ENCODE measurements around the gene GZF1.
A peak's percentile ranks its signal among the peaks of the same experiment; 100 is the strongest.
"Not testable (repeated sequence)": the region's sequence is repeated elsewhere in the genome, so short reads cannot be mapped to it uniquely, and the experiment has no call there.

Gene GZF1

DNA sequence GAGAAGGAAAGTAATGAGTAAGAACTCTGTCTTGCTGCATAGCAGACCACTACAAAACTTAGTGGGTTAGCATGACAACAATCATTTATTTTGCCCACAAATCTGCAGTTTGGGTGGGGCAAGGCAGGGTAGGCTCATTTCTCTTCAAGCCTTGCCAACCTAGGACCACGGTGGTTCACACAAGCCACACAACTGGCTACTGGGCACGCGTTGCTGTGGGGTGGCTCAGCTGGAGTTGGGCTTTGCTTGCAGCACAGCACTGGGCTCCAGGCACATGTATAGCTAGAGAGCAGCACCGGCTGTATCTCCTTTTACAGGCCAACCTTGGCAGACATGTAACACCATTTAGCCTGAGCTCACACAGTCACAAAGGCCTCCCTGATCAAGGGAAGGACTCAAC is 16.0 kb upstream of the GZF1 start:
- no peak for DNase-seq (ENCODE audit: low spot score)

DNA sequence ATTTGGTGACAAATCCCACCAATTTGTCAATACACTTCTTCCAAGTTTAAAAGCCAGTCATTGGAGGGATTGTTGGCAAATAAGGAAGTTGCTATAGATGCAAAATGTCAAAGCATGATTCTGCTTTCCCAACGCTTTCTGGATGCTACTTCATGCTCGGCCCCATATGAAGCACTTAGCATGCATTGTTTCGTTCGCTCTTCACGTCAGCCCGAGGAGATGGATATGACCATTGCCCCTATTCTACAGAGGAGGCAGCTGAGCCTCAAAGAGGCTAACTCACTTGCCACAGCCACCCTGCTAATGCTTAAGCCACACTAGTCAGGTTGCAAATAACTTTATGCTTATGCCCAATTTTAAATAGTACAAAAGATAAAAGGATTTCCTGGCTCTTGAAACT is 14.2 kb upstream of the GZF1 start:
- no peak for DNase-seq (ENCODE audit: low spot score)

DNA sequence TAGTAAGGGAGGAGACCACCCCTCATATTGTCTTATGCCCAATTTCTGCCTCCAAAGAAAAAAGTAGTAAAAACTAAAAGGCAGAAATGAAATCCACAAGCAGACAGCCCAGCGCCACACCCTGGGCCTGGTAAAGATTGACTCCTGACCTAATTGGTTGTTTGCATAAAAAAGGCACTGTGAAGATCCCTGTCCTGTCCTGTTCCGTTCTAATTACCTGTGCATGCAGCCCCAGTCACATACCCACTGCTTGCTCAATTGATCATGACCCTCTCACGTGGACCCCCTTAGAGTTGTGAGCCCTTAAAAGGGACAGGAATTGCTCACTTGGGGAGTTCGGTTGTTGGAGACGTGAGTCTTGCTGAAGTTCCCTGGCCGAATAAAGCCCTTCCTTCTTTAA is 13.5 kb upstream of the GZF1 start:
- not testable (repeated sequence) for DNase-seq (ENCODE audit: low spot score)

DNA sequence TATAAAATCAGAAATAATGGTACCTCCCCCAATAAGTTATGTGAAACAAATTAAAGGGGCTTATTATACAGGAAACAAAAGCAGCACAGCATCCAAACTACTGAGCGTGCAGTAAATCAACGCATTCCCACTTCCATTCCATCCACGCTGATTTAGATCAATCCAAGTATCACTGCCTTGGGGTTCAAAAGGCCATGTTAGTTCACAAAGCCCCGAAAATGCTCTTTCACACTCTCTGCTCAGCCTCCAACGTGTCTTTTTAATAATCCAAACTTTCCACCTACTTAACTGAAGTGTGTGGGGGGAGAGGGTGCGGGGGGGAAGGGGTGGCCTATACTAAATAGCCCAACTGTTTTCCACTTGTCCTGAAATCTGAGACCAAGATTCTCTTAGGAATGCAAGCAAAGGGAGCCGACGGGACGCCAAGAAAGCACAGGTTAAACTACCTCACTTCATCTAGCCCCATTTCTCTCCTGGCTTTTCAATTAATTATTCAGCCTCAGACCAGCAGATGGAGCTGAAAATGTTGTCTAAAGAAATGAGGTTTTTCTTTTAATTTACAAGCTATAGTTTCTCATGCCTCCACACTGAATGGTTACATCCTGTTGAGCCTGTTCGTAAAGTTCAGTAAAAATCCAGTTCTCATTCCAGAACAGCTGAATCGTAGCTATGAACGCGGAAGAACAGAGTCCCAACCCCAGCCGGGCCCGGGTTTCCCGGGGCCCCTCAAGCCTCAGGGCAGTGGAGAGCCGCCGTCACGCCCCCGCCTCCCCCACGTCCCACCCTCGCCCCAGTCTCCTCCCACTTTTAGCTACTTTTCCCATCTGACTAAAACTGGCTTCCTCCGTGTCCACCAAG is 12.4 kb upstream of the GZF1 start:
- DNase-seq (ENCODE audit: low spot score): no peak

DNA sequence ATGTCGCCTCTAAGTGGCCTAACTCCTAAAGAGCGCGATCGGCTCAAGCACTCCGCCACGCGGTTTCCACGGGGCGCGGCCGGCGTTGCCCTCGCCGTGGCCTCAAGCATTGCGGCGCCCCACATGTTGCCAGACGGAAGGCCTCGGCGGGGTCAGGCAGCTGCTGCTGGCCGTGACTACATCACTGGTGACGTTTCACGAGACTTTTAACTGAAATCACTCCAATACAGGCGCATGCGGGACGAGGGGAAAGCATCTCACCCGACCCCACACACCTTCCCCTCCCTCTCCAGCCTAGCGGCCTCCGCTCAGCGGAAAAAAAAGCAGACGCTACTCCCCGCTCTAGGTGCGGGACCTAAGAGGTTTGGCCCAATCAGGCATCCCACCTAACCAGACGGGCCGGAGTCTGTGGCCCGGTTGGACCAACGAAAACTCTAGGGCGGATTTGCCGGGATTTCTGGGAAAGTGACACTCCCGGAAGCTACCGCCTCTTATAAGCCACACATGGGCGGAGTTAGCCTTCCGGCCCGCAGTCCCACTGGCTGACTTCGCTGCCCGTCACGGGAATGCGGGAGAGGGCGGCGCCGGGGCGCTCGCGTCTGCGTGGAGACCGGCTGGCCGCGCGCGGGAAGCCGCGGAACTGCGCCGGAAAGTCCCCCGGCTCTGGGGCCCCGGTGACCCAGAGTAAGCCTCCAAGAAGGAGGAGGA is 11.6 kb upstream of the GZF1 start, which contains the start of gene NXT1:
Gene NXT1, plus strand, starts transcription at position 596 of the 708 bp plus-strand sequence. CDS start 3,251 bp downstream, outside the sequence.
- DNase-seq (ENCODE audit: low spot score): peak; percentile 100

DNA sequence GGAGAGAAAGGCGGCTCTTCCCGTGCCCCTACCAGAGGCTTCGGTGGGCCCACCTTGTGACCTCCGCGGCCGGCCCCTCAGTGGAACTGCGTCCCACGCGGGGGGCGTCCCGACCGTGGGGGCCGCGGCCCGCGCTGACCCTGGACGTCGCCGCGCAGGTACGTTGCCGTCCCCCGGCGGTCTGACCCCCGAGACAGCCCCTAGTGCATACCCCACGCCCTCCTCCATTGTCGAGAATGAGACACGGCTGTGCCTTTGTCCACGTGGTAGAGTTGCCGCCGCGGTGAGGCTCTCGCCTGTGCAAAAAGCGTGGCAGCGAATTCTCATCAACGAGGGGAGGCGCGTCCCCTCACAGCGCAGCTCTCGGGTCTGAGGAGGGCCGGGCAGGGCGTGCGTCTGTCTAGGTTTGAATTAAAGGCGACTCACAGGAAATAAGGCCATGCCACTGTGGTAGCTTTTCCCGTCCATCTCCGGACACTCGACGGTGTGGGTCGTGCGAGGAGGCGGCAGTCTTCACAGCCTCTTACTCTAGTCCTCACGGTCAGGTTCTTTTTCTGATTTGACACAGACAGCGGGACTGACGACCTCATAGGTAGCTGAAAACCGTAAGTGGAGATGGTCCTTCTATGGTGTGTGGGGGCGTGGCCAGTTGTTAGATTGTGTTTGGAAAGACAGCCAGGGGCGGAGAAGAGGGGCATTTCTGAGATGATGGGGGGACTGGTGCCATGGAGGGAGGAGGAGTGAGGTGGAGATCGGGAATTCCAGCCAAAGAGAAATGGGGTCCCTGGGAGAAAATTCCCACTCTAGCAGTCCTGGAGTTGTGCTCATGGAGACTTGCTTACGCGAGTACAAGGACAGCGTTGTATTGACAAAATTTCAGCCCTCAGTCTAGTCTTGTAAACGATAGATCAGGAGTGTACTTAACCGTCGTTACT is 10.8 kb upstream of the GZF1 start:
- DNase-seq (ENCODE audit: low spot score): peak; percentile 74

DNA sequence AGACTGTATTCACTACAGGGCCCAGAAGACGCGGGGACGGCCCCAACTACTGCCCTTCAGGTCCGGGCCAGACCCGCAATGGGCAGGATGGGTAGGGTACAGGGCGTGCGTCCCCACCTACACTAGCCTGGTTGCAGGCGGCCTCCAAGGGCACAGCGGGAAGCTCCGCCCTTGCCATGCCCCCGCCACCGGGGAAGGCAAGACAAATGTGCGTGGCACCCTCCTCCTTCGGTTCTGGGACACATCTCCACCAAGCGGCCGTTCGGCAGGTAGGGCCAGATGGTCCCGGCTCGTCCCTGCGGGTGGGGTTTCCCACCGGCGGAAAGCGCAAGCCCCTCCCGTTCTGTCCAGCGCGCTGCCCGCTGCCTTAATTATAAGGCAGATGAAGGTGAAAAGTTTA is 5.8 kb upstream of the GZF1 start:
- DNase-seq (ENCODE audit: low spot score): no peak

DNA sequence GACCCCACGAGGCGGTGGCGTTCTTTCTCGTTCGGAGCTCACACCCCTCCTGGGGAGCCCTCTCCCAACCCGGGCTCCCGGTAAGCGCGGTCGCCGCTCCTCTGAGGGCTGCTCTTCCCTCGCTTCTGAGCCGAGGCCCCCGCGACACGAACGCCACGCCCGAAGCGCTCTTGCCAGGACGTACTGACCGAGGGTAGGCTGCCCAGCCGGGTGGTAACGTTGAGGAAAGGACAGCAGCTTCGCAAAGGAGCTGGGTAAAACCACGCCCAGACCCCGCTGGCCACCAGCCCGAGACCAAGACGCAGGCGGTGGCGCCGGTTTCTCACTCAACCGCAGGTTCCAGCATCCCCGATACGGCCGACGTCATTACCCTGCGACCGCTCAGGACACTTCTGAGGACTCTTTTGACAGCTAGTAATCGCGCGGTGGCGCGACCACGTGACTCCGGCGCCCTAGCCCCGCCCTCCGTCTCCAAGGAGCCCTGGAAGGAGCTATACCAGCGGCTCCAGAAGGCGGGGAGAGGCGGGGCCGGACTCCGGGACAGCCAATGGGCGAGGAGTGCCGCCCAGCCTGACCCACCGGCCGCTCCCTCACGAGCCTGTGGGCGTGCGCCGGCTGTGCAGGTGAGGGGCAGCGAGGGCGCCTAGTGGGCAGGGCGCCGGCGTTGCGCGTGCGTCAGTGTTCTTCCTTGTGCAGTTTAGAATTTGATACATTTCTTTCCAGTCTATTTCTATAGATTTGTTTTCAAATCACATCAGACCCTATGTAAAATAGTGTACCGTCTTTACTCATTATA is 4.0 kb upstream of the GZF1 start:
- peak; percentile 99 for DNase-seq (ENCODE audit: low spot score)

DNA sequence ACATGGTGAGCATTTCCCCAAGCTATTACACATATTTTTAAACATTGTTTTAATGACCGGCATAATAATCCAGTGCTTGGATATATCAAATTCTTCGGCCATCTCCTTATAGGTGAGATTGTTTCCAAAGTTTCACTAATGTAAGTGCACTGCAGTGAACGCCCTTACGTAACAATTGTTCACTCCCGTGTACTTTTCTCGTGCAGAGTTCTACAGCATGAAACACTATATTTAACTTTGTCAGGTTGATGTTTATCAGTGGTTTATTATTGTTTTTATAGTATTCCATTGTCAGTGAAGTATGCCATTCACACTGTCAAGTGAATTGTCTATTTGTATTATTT is 3.4 kb upstream of the GZF1 start:
- peak; percentile 27 for DNase-seq (ENCODE audit: low spot score)

DNA sequence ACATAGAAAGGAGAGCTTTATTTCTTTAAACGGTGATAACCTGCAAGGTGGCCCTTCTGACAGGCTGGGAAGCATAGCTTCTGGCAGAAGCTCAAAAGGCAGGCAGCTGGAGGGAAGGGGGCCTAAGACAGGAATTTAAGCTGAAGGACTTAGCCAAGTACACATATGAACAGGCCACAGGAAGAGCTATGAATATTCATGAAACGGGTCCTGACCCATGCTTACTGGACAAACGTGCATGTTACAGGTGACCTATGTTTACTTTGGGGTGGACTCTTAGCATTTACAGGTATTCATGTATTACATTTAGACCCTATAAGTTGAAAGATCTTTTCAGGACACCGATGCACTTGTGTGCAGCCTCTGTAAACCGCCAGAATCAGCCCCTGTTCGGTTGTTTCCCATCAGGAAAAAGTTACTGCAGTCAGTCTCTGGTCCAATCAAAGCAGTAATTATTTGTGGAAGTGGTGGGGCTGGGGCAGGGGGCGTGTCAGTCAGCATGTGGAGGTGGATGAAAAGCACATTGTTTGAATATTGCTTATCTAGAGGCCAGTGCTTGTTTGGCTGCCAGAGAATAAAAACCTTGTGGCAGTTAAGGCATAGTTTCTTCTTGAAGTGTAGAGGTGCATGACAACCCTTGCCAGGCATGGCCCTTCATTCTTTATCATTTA is 2.9 kb upstream of the GZF1 start:
- peak; percentile 59 for DNase-seq (ENCODE audit: low spot score)

DNA sequence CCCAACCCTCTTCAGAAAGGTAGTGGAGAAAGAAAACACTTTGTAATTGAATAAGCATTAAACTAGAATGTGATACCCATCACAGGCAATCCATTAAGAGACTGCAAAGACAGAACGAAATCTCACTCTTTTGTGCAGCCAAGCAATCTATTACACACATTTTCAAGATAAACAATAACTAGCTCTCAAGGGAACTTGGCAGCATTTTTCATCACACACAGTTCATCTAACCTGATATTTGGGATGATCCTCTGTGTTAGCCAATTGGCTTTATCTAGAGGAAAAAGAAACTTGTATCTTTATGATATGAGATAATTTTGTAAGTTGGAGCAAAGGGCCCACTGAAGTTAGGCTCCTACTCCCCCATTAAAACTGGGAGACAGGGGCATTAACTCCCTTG is 1.5 kb upstream of the GZF1 start:
- DNase-seq (ENCODE audit: low spot score): no peak

DNA sequence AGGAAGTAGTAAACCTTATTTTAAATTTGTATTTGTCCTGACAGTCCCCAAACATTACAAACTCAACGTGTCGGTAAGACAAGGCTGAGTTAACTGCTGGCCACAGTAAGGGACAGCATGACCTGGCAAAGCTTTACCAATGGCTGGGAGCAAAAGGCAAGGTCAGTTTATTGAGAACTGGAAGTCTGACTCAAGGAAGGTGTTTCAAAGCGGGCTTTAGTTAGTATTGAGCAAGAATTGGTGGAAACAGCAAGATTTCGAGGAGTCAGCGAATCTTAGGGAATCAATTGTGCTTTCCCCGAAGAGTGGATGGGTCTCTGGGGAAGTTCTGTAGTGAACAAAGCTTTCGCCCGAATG is 885 bp upstream of the GZF1 start:
- peak; percentile 52 for DNase-seq (ENCODE audit: low spot score)

DNA sequence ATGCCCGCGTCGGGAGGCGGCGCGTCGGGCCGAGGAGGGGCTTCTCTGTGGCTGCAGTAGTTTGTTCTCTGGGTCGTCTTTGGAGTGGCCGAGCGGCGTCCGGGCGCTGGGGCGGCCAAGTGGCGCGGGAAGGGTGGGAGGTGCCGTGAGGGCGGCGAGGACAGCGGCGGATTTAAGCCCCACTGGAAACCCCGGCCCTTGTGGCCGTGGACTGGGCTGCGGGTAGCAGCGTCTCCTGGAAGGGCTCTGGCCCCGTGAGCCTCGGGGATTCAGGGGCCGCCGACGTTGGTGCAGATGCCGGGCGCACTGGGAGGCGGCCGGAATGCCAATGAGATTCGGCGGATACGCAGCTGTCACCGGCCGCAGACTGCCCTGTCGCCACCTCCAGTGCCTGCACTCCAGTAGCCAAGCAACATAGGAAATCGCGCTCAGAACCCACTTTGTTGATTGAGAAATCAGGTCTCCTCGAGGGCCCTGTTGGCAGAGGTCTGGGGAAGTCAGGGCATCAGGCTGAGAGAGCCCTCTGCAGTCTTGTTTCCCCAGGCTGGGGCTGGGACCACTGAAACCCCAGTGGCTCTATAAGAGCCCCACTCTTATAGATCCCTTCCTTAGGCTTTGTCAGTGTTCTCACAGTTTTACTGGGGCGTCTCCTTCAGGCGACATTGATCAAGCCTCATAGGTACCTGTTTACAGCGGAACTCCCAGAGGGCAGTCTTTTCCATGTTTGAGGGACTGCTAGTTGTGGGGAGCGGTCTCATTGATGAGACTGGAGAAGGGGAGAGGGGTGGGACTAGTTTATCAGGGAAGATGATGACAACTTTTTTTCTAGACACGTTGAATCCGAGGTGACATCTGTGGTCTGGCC is 642 bp downstream of the GZF1 start:
- peak; percentile 55 for DNase-seq (ENCODE audit: low spot score)

DNA sequence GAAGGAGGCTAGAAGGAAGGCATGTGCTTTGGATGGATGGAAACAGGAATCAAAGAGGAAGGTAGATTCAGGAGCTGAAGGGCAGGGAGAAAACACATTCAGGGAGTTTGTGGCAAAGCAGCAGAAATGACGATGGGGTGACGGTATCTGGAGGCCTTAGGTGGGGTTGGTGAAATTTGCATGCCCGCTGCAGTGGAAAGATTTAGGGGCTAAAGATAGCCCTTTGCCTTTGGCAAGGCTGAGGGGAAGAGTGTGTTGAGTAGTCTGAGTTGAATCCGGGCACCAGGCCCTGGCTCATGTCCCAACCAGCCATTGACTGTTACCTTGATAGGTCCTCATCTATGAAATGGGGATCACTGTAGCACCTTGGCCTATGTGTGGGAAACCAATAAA is 1.3 kb downstream of the GZF1 start:
- no peak for DNase-seq (ENCODE audit: low spot score)

DNA sequence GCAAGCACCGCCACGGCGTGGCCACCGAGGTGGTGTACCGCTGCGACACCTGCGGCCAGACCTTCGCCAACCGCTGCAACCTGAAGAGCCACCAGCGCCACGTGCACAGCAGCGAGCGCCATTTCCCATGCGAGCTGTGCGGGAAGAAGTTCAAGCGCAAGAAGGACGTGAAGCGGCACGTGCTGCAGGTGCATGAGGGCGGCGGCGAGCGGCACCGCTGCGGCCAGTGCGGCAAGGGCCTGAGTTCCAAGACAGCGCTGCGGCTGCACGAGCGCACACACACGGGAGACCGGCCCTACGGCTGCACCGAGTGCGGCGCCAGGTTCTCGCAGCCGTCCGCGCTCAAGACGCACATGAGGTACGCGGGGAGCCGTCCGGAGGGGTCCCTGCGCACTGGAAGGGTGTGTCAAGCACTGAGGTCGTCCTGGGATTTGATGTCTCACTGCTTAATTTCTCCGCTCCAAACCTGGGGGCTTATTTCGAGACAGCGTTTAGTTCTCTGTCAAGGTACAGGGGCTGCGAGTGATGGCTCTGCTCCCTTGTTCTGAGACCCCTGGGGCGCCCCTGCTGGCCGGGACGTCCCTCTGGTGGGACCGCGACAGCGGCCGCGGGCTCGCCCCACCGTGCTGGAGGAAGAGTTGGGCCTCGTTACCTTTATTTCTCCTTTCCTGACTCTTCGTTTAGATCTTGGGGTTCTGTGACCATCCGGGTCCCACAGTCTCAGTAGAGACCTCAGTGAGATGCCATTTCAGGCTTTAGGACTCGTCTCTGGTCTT is 3.6 kb downstream of the GZF1 start:
- DNase-seq (ENCODE audit: low spot score): no peak

DNA sequence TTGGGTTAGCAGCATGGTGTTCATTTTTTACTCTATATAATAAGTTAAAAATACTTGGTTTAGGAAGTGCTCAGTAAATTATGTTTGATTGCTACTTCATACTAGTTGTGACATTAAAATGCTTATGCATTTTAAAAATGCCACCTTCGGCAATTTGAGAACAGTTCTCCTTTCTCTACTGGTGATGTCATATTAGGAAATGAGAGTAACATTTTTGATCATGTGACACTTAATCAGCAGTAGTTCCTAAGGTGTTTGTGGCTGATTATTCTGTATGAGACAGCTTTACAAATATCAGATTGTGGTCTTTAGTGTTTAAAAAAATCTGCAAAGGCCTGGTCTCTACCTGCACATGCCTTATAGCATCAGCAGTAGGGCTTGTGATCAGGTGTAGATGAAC is 4.4 kb downstream of the GZF1 start:
- no peak for DNase-seq (ENCODE audit: low spot score)

DNA sequence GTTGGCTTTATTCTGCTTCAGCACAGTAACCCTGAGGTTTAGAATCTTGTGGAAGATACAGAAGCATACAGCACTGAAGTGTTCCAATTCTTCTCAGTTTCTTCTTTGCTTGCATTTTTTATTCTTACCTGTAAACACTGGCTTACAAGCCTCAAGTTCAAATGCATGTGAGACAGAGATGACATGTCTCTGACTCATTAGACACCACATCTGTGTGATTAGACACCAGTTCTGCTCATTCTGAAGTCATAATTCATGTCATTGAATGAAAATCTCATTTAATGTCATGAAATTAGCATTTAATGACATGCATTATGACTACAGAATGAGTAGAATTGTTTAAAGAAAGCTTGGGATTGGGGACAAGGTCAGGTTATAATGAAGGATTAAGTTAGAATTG is 5.8 kb downstream of the GZF1 start:
- DNase-seq (ENCODE audit: low spot score): no peak

DNA sequence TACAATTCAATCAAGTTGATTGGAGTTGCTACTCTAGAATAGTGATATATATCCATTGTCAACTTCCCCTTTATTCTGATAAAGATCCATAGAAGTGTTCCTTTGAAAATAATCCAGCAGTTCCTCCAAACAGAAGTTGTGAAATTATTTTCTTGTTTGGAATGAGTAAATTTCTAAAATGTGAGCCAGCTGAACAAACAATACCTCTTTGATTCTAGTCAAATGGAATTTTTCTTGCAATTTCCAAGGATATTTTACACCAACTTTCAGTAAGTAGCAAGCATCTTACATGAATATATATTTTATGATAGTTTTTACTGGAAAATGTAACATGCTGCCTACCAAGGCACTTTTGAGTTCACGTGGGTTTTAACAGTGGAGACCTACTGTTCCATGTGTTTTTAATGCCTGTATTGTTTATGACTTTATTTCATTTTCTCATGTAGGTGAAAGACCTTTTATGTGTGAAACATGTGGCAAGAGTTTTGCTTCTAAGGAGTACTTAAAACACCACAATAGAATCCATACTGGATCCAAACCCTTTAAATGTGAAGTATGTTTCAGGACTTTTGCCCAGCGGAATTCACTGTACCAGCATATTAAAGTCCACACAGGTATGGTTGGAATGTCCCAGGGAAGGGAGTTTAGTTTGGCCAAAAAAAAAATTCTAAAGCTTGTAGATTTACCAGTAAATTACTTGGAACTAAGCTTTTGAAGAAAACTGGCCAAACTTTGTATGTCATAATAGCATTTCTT is 6.5 kb downstream of the GZF1 start:
- DNase-seq (ENCODE audit: low spot score): no peak
